Fibroblast of skin of left biceps (primary cell): ENCODE data around the gene CYP2R1.

ENCODE experiments used
- DNase-seq, 2 experiments: peaks; one replicate each; pipeline ENCODE4 v3.0.0-alpha.2; 2013; ENCODE audit warnings: low read depth in 2 of 2

CYP2R1 gene, protein sequence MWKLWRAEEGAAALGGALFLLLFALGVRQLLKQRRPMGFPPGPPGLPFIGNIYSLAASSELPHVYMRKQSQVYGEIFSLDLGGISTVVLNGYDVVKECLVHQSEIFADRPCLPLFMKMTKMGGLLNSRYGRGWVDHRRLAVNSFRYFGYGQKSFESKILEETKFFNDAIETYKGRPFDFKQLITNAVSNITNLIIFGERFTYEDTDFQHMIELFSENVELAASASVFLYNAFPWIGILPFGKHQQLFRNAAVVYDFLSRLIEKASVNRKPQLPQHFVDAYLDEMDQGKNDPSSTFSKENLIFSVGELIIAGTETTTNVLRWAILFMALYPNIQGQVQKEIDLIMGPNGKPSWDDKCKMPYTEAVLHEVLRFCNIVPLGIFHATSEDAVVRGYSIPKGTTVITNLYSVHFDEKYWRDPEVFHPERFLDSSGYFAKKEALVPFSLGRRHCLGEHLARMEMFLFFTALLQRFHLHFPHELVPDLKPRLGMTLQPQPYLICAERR

GRCh38 chr11:14892036-14892556 lies at the start of gene CYP2R1:
CYP2R1 (minus strand) TSS chr11:14892231; CDS start chr11:14892205, 26 bp downstream.
- peak; percentile 91 for DNase-seq

GRCh38 chr11:14938936-14939335 lies 46.9 kb upstream of the CYP2R1 start:
- DNase-seq = no peak

- DNase-seq = no peak
These were observed 42.8 kb upstream of the CYP2R1 start for GRCh38 chr11:14934641-14935351.

GRCh38 chr11:14932447-14932846 lies 40.4 kb upstream of the CYP2R1 start:
- no peak for DNase-seq

- no peak for DNase-seq
These were observed 38.3 kb upstream of the CYP2R1 start for GRCh38 chr11:14930369-14930768.

GRCh38 chr11:14927146-14927545 lies 35.1 kb upstream of the CYP2R1 start:
- no peak for DNase-seq

- no peak for DNase-seq
These were observed 32.3 kb upstream of the CYP2R1 start for GRCh38 chr11:14924318-14924717.

GRCh38 chr11:14916403-14916802 lies 24.4 kb upstream of the CYP2R1 start:
- no peak for DNase-seq

DNA sequence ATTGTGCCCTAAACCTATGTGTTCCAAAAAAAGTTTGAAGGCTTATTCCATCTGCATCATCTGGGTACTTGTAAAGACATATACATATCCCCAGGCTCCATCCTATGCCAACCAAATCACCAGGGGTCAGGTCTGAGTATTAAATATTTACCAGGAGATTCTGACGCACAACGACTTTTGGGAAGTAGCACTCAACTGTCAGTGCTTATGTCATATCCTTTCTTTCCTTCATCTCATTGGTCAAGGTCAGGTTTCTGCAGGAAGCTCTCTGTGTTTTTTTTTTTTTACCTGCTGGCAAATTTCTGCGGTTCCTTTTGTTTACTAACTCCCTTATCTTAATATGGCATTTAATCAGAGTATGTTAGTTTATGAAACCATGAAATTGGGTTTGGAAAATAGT lies 22.5 kb upstream of the CYP2R1 start:
- no peak for DNase-seq

- no peak for DNase-seq
These were observed 16.3 kb upstream of the CYP2R1 start for GRCh38 chr11:14908214-14908880.

DNA sequence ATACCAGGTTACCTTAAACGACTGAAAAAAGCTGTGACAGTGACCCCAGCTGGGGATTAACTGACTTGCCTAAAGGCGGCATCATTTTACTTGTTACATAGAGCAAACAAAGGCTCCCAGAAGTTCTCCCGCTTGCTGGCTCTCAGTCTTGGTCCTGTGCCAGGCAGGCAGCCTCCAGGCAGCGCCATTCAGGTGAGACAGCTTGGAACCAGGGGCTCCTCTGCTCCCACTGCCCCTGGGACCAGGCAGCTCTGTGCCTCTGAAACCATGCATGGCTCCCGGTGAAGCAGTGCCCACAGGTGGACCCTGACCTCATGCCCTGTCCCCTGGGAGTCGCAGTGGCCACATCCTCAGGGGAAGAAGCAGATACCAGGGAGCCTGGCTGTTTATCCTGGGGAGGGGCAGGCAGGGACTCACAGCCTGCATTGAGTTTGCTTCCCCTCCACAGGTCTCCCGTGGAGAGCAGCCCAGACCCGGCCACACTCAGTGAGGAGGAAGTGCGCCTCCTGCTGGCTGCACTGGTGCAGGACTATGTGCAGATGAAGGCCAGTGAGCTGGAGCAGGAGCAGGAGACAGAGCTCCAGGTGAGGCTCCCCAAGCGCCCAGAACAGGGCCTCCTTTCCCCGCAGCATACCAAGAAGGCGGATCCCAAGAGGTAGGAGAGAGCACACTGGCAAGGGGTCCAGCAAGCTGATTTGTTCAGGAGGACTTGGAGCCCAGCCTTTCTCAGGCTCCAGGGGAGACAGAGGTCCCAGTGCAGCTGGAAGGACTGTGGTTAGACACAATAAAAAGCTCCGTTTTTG lies 15.6 kb upstream of the CYP2R1 start:
- no peak for DNase-seq

DNA sequence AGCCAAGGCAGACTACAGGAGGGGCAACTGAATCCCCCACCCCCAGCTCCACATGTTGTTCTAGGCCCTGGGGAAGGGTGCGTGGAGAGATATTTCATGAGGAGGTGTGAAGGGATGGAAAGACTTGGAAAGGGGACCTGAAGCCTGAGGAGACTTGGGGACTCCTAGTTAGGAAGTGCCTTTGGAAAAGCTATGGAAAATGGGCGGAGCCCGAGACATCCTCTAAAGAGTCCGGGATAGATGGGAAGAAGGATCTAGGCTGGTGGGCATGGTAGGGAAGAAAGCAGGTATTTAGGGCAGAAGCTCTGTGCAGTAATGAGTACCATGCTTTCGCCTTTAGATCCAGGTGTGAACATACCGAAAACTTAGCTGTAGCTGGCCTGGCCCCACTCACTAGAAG lies 15.0 kb upstream of the CYP2R1 start:
- no peak for DNase-seq

DNA sequence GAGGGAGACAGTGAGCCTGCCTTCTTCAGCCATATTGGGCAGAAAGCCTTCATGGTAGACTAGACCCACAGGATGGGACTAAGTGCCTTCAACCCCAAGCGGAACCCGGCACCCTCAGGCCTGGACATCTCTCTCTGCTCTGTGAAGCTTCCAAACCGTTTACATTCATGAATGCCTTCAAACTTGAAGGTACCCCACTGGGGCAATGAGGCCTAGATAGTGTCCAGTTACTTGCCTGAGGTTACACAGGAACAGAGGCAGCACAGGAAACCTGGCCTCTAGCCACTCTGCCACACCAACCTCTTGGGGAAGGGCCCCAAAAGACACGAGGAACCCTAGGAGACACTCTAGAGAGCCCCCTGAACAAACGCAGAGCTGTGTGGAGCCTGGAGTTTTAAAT lies 14.5 kb upstream of the CYP2R1 start:
- DNase-seq = no peak

DNA sequence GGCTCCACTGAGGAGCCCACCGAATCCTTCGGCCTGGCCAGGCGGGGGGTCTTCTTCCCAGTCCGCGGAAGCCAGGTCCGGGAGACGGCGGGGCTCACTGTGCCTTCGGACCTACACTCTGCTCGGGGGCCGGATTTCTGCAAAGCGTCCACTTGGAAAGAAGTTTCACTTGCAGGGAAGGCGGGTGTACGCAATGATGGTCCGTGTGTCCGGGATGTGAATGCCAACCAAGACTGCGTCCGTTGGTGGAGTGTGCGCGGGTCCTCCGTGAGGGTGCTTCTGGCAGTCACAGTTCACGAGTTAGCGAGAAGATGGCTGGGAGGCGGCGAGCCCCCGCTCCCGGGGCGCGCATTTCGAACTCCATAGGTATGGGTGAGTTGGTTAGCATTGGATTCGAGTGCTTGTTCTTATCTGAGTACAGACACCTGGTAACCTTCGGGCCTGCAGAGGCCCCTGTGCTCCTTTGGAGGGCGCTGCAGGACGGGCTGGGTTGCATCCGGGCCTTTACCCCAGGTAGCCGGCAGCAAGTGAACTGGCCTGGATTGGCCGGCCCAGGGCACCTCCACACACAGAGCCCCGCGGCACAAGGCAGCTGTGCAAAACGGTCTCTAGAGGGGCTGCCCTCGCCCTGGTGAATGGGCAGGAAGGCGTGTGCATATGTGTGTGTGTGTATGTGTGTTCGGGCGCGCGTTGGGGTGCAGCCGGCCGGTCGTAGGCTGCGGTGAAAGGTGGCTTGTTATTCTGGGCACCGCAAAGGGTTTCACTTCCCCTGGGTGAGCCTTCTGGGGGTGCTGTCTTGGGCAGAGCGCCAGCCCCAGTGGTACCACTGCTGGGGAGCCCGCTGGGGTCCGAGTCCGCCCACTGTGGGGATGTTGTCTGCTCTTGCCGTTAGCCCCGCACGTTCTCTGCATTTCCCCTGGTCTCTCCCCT lies 13.3 kb upstream of the CYP2R1 start:
- DNase-seq = no peak

DNA sequence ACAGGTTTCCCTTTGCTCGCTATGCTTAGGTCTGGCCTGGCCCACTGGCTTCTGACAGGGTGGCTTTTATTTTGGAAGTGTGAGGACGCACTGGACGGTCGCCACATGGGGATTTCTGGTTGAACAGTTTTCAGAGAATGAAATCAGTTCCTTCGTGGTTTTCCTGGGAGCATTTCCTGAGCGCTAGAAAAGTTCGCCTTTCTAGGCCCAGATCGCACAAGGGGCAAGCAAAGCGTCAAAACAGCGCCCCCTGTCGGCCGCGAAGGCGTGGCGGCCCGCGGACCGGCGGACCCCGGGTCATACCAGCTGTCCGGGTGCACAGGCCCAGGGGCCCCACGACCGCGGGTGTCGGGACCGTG lies 12.7 kb upstream of the CYP2R1 start:
- peak in 1 of 2 experiments; percentile 17 for DNase-seq

- peak; percentile 36 for DNase-seq
These were observed 10.8 kb upstream of the CYP2R1 start for GRCh38 chr11:14902650-14903350.

DNA sequence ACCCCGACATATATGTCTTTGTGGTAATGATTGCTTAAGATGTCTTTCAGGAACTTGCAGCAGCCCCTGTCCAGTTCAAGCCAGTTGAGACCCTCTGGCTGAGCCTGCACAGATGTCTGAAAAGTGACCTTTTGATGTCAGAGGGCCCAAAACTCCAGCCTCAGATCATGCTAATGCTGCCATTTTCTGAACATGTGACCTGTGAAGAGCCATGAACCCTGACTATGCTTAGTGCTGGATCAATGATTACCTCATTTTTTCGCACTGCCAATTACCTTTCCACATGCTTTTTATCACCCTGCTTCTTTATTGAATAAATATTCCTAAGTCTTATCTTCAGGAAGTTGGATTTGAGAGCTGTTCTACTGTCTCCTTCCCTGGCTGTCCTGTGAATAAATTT lies 6.9 kb upstream of the CYP2R1 start:
- no peak for DNase-seq

GRCh38 chr11:14898355-14898754 lies 6.3 kb upstream of the CYP2R1 start:
- no peak for DNase-seq
